Ovary (tissue), 9 donors: ENCODE results near the gene TMC8. TPM values are rescaled to one million over a fixed set of nuclear protein-coding genes. Genes with fewer than 3 reads are reported as not detected.

Source experiments
- DNase-seq, 5 donors: peaks; one replicate each; pipeline ENCODE4 v3.0.0-alpha.2; 2019 to 2020
- H3K27ac ChIP-seq, 2 donors: fragments of 200-600 bp; one replicate each; pipeline versions ENCODE4 v1.5.1 to v1.8.0; 2019 to 2022
- H3K27me3 ChIP-seq: fragments of 200-600 bp; one replicate; pipeline ENCODE4 v1.8.0; 2022
- H3K36me3 ChIP-seq: fragments of 200-600 bp; sonication (generic); one replicate; pipeline ENCODE4 v1.5.1; 2019
- H3K4me1 ChIP-seq: one replicate; pipeline ENCODE4 v1.8.1; 2013; ENCODE audit warnings: mild to moderate bottlenecking, moderate library complexity; ENCODE audit not compliant: insufficient read depth
- H3K4me3 ChIP-seq: fragments of 200-600 bp; sonication (generic); one replicate; pipeline ENCODE4 v1.5.1; 2017
- H3K9me3 ChIP-seq, 2 donors: fragments of 200-600 bp in 1 of 2; sonication (generic) in 1 of 2; one replicate each; pipeline versions ENCODE4 v1.5.1 to v1.8.1; 2013 to 2019; ENCODE audit warnings: mild to moderate bottlenecking in 1 of 2, moderate library complexity in 1 of 2
- CTCF ChIP-seq, 3 donors: fragments of 450-650 bp in 2 of 3; fragments of 200-600 bp in 1 of 3; IDR thresholded peaks; one replicate each; pipeline versions ENCODE4 v1.5.1 to v1.8.0; 2016 to 2022; ENCODE audit warnings: antibody characterized with exemption in 3 of 3, mild to moderate bottlenecking in 1 of 3
- EP300 ChIP-seq: sonication (generic); formaldehyde crosslinking; IDR thresholded peaks from one replicate; pipeline ENCODE4 v1.6.1; 2017; ENCODE audit warnings: antibody characterized with exemption
- POLR2A ChIP-seq: fragments of 450-650 bp; IDR thresholded peaks from one replicate; pipeline ENCODE4 v1.6.1; 2017; ENCODE audit warnings: antibody characterized with exemption, mild to moderate bottlenecking, moderate library complexity
- WGBS, 3 donors: extraction: QIAGEN DNeasy Blood & Tissue Kit in 1 of 3; methylation state at CpG; one replicate each; pipeline versions ENCODE4 v1.1.5 to v1.1.7; 2013 to 2017; 5-methylcytosine and 5-hydroxymethylcytosine counted together
- intact Hi-C, 4 donors: fragments of 100-400 bp; cut with DNase I; formaldehyde crosslinking; loops; one replicate each; pipeline versions ENCODE4 v1.11.0 to v1.15.1; 2022 to 2023
- polyA plus RNA-seq, 2 donors: library from polyadenylated mRNA; stranded (reverse); fragments of 200-250 nt in 1 of 2; fragments of 350-450 nt in 1 of 2; fragmentation: Illumina TruSeq in 1 of 2; extraction: RNeasy Lipid Tissue Mini Kit (QIAGEN cat#74804) in 1 of 2; gene quantifications; one replicate each; pipeline ENCODE4 v1.2.3, GENCODE V29; 2013 to 2014
- total RNA-seq, 7 donors: library from RNA; depleted of rRNA in 2 of 7; stranded (reverse); fragments of >200 nt in 2 of 7; fragmentation: NEBNext Ultra II Directional in 3 of 7; extraction: Animal tissue kit (Norgen Biotek cat#: 25700) in 3 of 7; gene quantifications; one replicate each; pipeline versions ENCODE4 v1.1.0 to v1.2.4, GENCODE V29; 2016 to 2023
- donor health status: DM: no; HTN: no; CAD: no; lungs with moderate emphysema.
- donor health status: DM: no; HTN: no; CAD: no.
- donor health status: Bipolar disorder and iron deficiency.
- donor health status: DM: yes; HTN: yes; CAD: no.
- donor health status: DM: no; HTN: no; CAD: no.
- donor health status: DM: yes; HTN: yes; CAD: no.

The TMC8 gene
- total and polyA plus RNA-seq, 9 donors, result 0.94 to 4.2 (median 2.4) TPM

- no peaks in the 10 kb centered on the region for H3K36me3 ChIP-seq
- no peak overlapping the region for H3K4me3 ChIP-seq
- WGBS, 3 donors, result 76 to 82% (median 81%) methylated on average over 15 of the region's 15 CpGs
- no peaks in the 10 kb centered on the region for H3K9me3 ChIP-seq
- TF ChIP-seq POLR2A (no peak), CTCF (IDR thresholded peaks at IDR 0.05) (peak in 1 of 3 donors; percentile 22)
- DNase-seq, result peak in 4 of 5 donors; percentile 50 to 60 (median 56)
- H3K27ac ChIP-seq, result peak overlapping the region; percentile 74 to 77
- intact Hi-C loops, result no loop called here
- peaks cover 23% of the 10 kb centered on the region for H3K4me1 ChIP-seq
- H3K27me3 ChIP-seq, result no peaks in the 10 kb centered on the region
These were observed 43.8 kb downstream of the TMC8 start for GRCh38 chr17:78174346-78174869.

GRCh38 chr17:78174870-78175642, 44.5 kb downstream of the TMC8 start:
- Histone ChIP-seq H3K4me3 (no peak overlapping the region), H3K27me3 (no peaks in the 10 kb centered on the region), H3K27ac (peak overlapping the region; percentile 74 to 77), H3K9me3 (no peaks in the 10 kb centered on the region), H3K4me1 (peaks cover 24% of the 10 kb centered on the region), H3K36me3 (no peaks in the 10 kb centered on the region)
- DNase-seq, result peak in 1 of 5 donors; percentile 41
- WGBS, 3 donors, result 75 to 87% (median 83%) methylated on average over 28 of the region's 28 CpGs
- intact Hi-C loops, result loop anchor here in 2 of 4 donors (5.0 kb wide), 1 partner anchor 63 kb away; no protein-coding TSS in a partner anchor
- TF ChIP-seq EP300 (no peak), CTCF (IDR thresholded peaks at IDR 0.05) (no peak), POLR2A (no peak)

GRCh38 chr17:78175643-78175981, 45.0 kb downstream of the TMC8 start:
- H3K9me3 ChIP-seq, result no peaks in the 10 kb centered on the region
- no peak for TF ChIP-seq EP300
- no peak for TF ChIP-seq CTCF (IDR thresholded peaks at IDR 0.05)
- no peak for TF ChIP-seq POLR2A
- H3K36me3 ChIP-seq, result no peaks in the 10 kb centered on the region
- intact Hi-C loops, result loop anchor here in 2 of 4 donors (5.0 kb wide), 1 partner anchor 63 kb away; no protein-coding TSS in a partner anchor
- peaks cover 24% of the 10 kb centered on the region for H3K4me1 ChIP-seq
- no peak overlapping the region for H3K4me3 ChIP-seq
- no peak for DNase-seq
- no peaks in the 10 kb centered on the region for H3K27me3 ChIP-seq
- 62 to 73% (median 71%) methylated on average over 14 of the region's 14 CpGs for WGBS, 3 donors
- no peak overlapping the region for H3K27ac ChIP-seq

GRCh38 chr17:78176548-78177025, 46.0 kb downstream of the TMC8 start:
- Histone ChIP-seq H3K27ac (no peak overlapping the region), H3K36me3 (no peaks in the 10 kb centered on the region), H3K4me3 (no peak overlapping the region), H3K4me1 (peaks cover 28% of the 10 kb centered on the region), H3K27me3 (no peaks in the 10 kb centered on the region), H3K9me3 (no peaks in the 10 kb centered on the region)
- TF ChIP-seq CTCF (IDR thresholded peaks at IDR 0.05), result peak; percentile 67 to 77 (median 68)
- TF ChIP-seq EP300, result no peak
- 26 to 47% (median 46%) methylated on average over 14 of the region's 14 CpGs for WGBS, 3 donors
- intact Hi-C loops, result loop anchor here (1.0 to 5.0 kb wide), 3 partner anchors 64 kb away; no protein-coding TSS in a partner anchor
- DNase-seq, result peak; percentile 58 to 83 (median 75)
